HEK293 (cell line): ENCODE results near the gene CACNA1C.

Experiments
- CTCF ChIA-PET: fragments of 350-600 bp; formaldehyde crosslinking; extraction: SDS; loops from one replicate; lab custom pipeline; 2021; ENCODE audit warnings: antibody characterized with exemption; lab: Yijun Ruan, JAX
- POLR2A ChIA-PET: fragments of 300-600 bp; formaldehyde crosslinking; extraction: SDS; loops from one replicate; lab custom pipeline; 2020; ENCODE audit warnings: antibody characterized with exemption, inconsistent platforms; lab: Yijun Ruan, JAX
- H3K27ac ChIP-seq: fragments of 200-500 bp; sonication (Bioruptor generic); 2 replicates; pipeline ENCODE4 v1.5.1; 2014; ENCODE audit warnings: low read depth, low read length, control low read depth, inconsistent platforms; ENCODE audit errors: extremely low read depth
- H3K36me3 ChIP-seq, 2 experiments: fragments of 200-500 bp in 1 of 2; sonication (Bioruptor generic) in 1 of 2; 1 replicate in 1 of 2; 2 replicates in 1 of 2; pipeline ENCODE4 v1.5.1; 2014 to 2017; ENCODE audit warnings: inconsistent platforms in 2 of 2, low read length in 2 of 2; ENCODE audit not compliant: control insufficient read depth in 2 of 2, insufficient read depth in 1 of 2
- H3K4me1 ChIP-seq: fragments of 200-500 bp; sonication (Bioruptor generic); 2 replicates; pipeline ENCODE4 v1.5.1; 2014; ENCODE audit warnings: mild to moderate bottlenecking, low read length, inconsistent platforms; ENCODE audit not compliant: control insufficient read depth, insufficient read depth
- H3K4me3 ChIP-seq: 2 replicates; pipeline ENCODE4 v1.5.1; 2011; ENCODE audit warnings: low read depth, mild to moderate bottlenecking, control low read depth, low read length, moderate library complexity
- H3K9me3 ChIP-seq: fragments of 200-500 bp; sonication (Bioruptor generic); 2 replicates; pipeline ENCODE4 v1.5.1; 2014; ENCODE audit warnings: low read depth, low read length, inconsistent platforms; ENCODE audit not compliant: control insufficient read depth, insufficient read depth
- MEIS1 ChIP-seq: sonication (generic); formaldehyde crosslinking; IDR thresholded peaks from 2 replicates; pipeline ENCODE4 v1.8.1; 2022; ENCODE audit warnings: missing genetic modification reagents, mild to moderate bottlenecking, borderline replicate concordance
- MYNN ChIP-seq: fragments of 450-650 bp; formaldehyde crosslinking; IDR thresholded peaks from 2 replicates; pipeline ENCODE4 v1.5.1; 2016; ENCODE audit warnings: missing biosample characterization, missing genetic modification characterization, borderline replicate concordance
- PRDM6 ChIP-seq: fragments of 450-650 bp; formaldehyde crosslinking; IDR thresholded peaks from 2 replicates; pipeline ENCODE4 v1.5.1; 2017; ENCODE audit warnings: missing biosample characterization, missing genetic modification characterization
- REST ChIP-seq: fragments of 450-650 bp; formaldehyde crosslinking; IDR thresholded peaks from 2 replicates; pipeline ENCODE4 v1.5.1; 2016; ENCODE audit warnings: missing biosample characterization, missing genetic modification characterization
- SCRT1 ChIP-seq: fragments of 450-650 bp; formaldehyde crosslinking; IDR thresholded peaks from 2 replicates; pipeline ENCODE4 v1.5.1; 2016; ENCODE audit warnings: missing biosample characterization, missing genetic modification characterization, borderline replicate concordance
- SP2 ChIP-seq: fragments of 450-650 bp; formaldehyde crosslinking; IDR thresholded peaks from 2 replicates; pipeline ENCODE4 v1.5.1; 2016; ENCODE audit warnings: missing biosample characterization, missing genetic modification characterization
- SP3 ChIP-seq: fragments of 450-650 bp; formaldehyde crosslinking; IDR thresholded peaks from 2 replicates; pipeline ENCODE4 v1.5.1; 2016; ENCODE audit warnings: missing biosample characterization, missing genetic modification characterization
- YY1 ChIP-seq: fragments of 450-650 bp; formaldehyde crosslinking; IDR thresholded peaks from 2 replicates; pipeline ENCODE4 v1.5.1; 2018; ENCODE audit warnings: missing biosample characterization, missing genetic modification characterization
- ZBTB17 ChIP-seq: fragments of 450-650 bp; formaldehyde crosslinking; IDR thresholded peaks from 2 replicates; pipeline ENCODE4 v1.5.1; 2016; ENCODE audit warnings: missing biosample characterization, missing genetic modification characterization
- ZBTB8A ChIP-seq: fragments of 450-650 bp; formaldehyde crosslinking; IDR thresholded peaks from 2 replicates; pipeline ENCODE4 v1.5.1; 2016; ENCODE audit warnings: missing biosample characterization, missing genetic modification characterization
- ZEB2 ChIP-seq: fragments of 450-650 bp; formaldehyde crosslinking; IDR thresholded peaks from 2 replicates; pipeline ENCODE4 v1.5.1; 2016; ENCODE audit warnings: missing biosample characterization, missing genetic modification characterization
- ZNF10 ChIP-seq: fragments of 450-650 bp; formaldehyde crosslinking; IDR thresholded peaks from 2 replicates; pipeline ENCODE4 v1.5.1; 2017; ENCODE audit warnings: missing biosample characterization, missing genetic modification characterization
- ZNF133 ChIP-seq: fragments of 450-650 bp; formaldehyde crosslinking; IDR thresholded peaks from 2 replicates; pipeline ENCODE4 v1.5.1; 2016; ENCODE audit warnings: missing biosample characterization, missing genetic modification characterization
- ZNF138 ChIP-seq: fragments of 450-650 bp; formaldehyde crosslinking; IDR thresholded peaks from 2 replicates; pipeline ENCODE4 v1.5.1; 2016; ENCODE audit warnings: missing biosample characterization, missing genetic modification characterization, borderline replicate concordance
- ZNF155 ChIP-seq: fragments of 450-650 bp; formaldehyde crosslinking; IDR thresholded peaks from 2 replicates; pipeline ENCODE4 v1.5.1; 2016; ENCODE audit warnings: missing biosample characterization, missing genetic modification characterization
- ZNF16 ChIP-seq: fragments of 450-650 bp; formaldehyde crosslinking; IDR thresholded peaks from 2 replicates; pipeline ENCODE4 v1.5.1; 2016; ENCODE audit warnings: low read depth, missing biosample characterization, missing genetic modification characterization
- ZNF169 ChIP-seq: fragments of 450-650 bp; formaldehyde crosslinking; IDR thresholded peaks from 2 replicates; pipeline ENCODE4 v1.5.1; 2016; ENCODE audit warnings: missing biosample characterization, missing genetic modification characterization
- ZNF19 ChIP-seq: fragments of 450-650 bp; formaldehyde crosslinking; IDR thresholded peaks from 2 replicates; pipeline ENCODE4; 2016; ENCODE audit warnings: missing biosample characterization, missing genetic modification characterization, low read depth
- ZNF239 ChIP-seq: fragments of 450-650 bp; formaldehyde crosslinking; IDR thresholded peaks from 2 replicates; pipeline ENCODE4 v1.5.1; 2016; ENCODE audit warnings: missing biosample characterization, missing genetic modification characterization
- ZNF449 ChIP-seq: fragments of 450-650 bp; formaldehyde crosslinking; IDR thresholded peaks from 2 replicates; pipeline ENCODE4 v1.5.1; 2017; ENCODE audit warnings: missing biosample characterization, mild to moderate bottlenecking, missing genetic modification characterization, moderate library complexity
- ZNF514 ChIP-seq: fragments of 450-650 bp; formaldehyde crosslinking; IDR thresholded peaks from 2 replicates; pipeline ENCODE4 v1.5.1; 2016; ENCODE audit warnings: missing biosample characterization, missing genetic modification characterization
- ZNF529 ChIP-seq: fragments of 450-650 bp; formaldehyde crosslinking; IDR thresholded peaks from 2 replicates; pipeline ENCODE4 v1.5.1; 2017; ENCODE audit warnings: missing genetic modification characterization, missing biosample characterization; ENCODE audit not compliant: insufficient replicate concordance
- ZNF658 ChIP-seq: fragments of 450-650 bp; formaldehyde crosslinking; IDR thresholded peaks from 2 replicates; pipeline ENCODE4; 2016; ENCODE audit warnings: missing biosample characterization, missing genetic modification characterization
- ZNF664 ChIP-seq: fragments of 450-650 bp; formaldehyde crosslinking; IDR thresholded peaks from 2 replicates; pipeline ENCODE4 v1.5.1; 2016; ENCODE audit warnings: missing biosample characterization, missing genetic modification characterization
- ZNF76 ChIP-seq: fragments of 450-650 bp; formaldehyde crosslinking; IDR thresholded peaks from 2 replicates; pipeline ENCODE4; 2016; ENCODE audit warnings: low read depth, missing biosample characterization, missing genetic modification characterization, borderline replicate concordance
- ZNF830 ChIP-seq: fragments of 450-650 bp; IDR thresholded peaks from 2 replicates; pipeline ENCODE4 v1.5.0; 2018; ENCODE audit warnings: missing biosample characterization, missing genetic modification characterization, low read depth, mild to moderate bottlenecking, moderate library complexity

CACNA1C gene

GRCh38 chr12:2647186-2647585 lies 594.4 kb downstream of the CACNA1C start:
- Histone ChIP-seq H3K27ac (no peak overlapping the region), H3K4me1 (no peaks in the 10 kb centered on the region), H3K9me3 (no peaks in the 10 kb centered on the region), H3K4me3 (no peak overlapping the region), H3K36me3 (no peaks in the 10 kb centered on the region)
- POLR2A ChIA-PET = no interaction called here
- CTCF ChIA-PET = interaction anchor here (0.5 to 0.6 kb wide), 3 partner anchors 23 to 1331 kb away, joined by 3 read pairs; partner anchors contain the start of gene TEX52
- TF ChIP-seq ZNF16 (no peak), ZNF138 (tag by site-specific recombination) (no peak), SP2 (tag by site-specific recombination) (no peak), SP3 (no peak), ZNF239 (tag by site-specific recombination) (no peak), ZNF664 (tag by site-specific recombination) (no peak), ZNF133 (tag by site-specific recombination) (no peak), ZBTB17 (tag by site-specific recombination) (no peak)

- ChIA-PET POLR2A (no interaction called here), CTCF (interaction anchor here (0.6 to 0.7 kb wide), 2 partner anchors 742 to 1449 kb away, joined by 3 read pairs; no protein-coding TSS in a partner anchor)
- H3K4me1 ChIP-seq = no peaks in the 10 kb centered on the region
- no peaks in the 10 kb centered on the region for H3K9me3 ChIP-seq
- no peak for TF ChIP-seq ZNF76 (tag by site-specific recombination)
- no peak for TF ChIP-seq PRDM6 (tag by site-specific recombination)
- no peak overlapping the region for H3K27ac ChIP-seq
- H3K4me3 ChIP-seq = no peak overlapping the region
- H3K36me3 ChIP-seq = no peaks in the 10 kb centered on the region
Measured at GRCh38 chr12:2648406-2648805, 595.6 kb downstream of the CACNA1C start.

GRCh38 chr12:2649201-2650030 lies 596.6 kb downstream of the CACNA1C start:
- POLR2A ChIA-PET = no interaction called here
- H3K4me1 ChIP-seq = no peaks in the 10 kb centered on the region
- TF ChIP-seq ZNF19 (no peak), MYNN (tag by site-specific recombination) (no peak), ZNF169 (tag by site-specific recombination) (no peak), YY1 (tag by site-specific recombination) (no peak), MEIS1 (CRISPR knock-in tag) (no peak), ZNF138 (tag by site-specific recombination) (no peak), SCRT1 (tag by site-specific recombination) (no peak), ZNF449 (no peak), ZNF830 (no peak), REST (tag by site-specific recombination) (no peak), ZEB2 (no peak), ZNF10 (tag by site-specific recombination) (no peak), ZNF658 (tag by site-specific recombination) (no peak), ZNF529 (tag by site-specific recombination) (no peak), ZNF155 (tag by site-specific recombination) (no peak), ZNF514 (tag by site-specific recombination) (no peak), ZBTB8A (tag by site-specific recombination) (no peak)

More at GRCh38 chr12:2649201-2650030, 596.6 kb downstream of the CACNA1C start:
- no peaks in the 10 kb centered on the region for H3K36me3 ChIP-seq
- H3K27ac ChIP-seq = no peak overlapping the region
- CTCF ChIA-PET = interaction anchor here (0.8 kb wide), 1 partner anchor 8 kb away, joined by 3 read pairs; no protein-coding TSS in a partner anchor
- no peak overlapping the region for H3K4me3 ChIP-seq
- no peaks in the 10 kb centered on the region for H3K9me3 ChIP-seq
